WERI-Rb-1 (cell line): Measurements from ENCODE around the gene ISL2.
A peak's percentile ranks its signal among the peaks of the same experiment; 100 is the strongest.

Experiments used
- DNase-seq: peaks from one replicate; pipeline ENCODE4 v3.0.0-alpha.2; 2020
- H3K27ac ChIP-seq: fragments of 250-450 bp; sonication (Bioruptor Pico); 2 replicates; pipeline ENCODE4 v1.5.1; 2020; ENCODE audit warnings: mild to moderate bottlenecking, moderate library complexity
- H3K27me3 ChIP-seq: fragments of 250-450 bp; sonication (Bioruptor Pico); 2 replicates; pipeline ENCODE4 v1.5.1; 2021; ENCODE audit warnings: mild to moderate bottlenecking, low read depth, moderate library complexity; ENCODE audit not compliant: insufficient read depth, severe bottlenecking
- H3K36me3 ChIP-seq: fragments of 250-450 bp; sonication (Bioruptor Pico); 2 replicates; pipeline ENCODE4 v1.5.1; 2020; ENCODE audit warnings: mild to moderate bottlenecking, moderate library complexity
- H3K4me3 ChIP-seq: 2 replicates; pipeline ENCODE4 v1.5.1; 2011; ENCODE audit warnings: low read depth, mild to moderate bottlenecking, control low read depth, low read length
- H3K9me3 ChIP-seq: fragments of 250-450 bp; sonication (Bioruptor Pico); 2 replicates; pipeline ENCODE4 v1.5.1; 2021; ENCODE audit warnings: mild to moderate bottlenecking, moderate library complexity; ENCODE audit not compliant: severe bottlenecking
- CTCF ChIP-seq: IDR thresholded peaks from 2 replicates; pipeline ENCODE4 v1.5.1; 2011; ENCODE audit warnings: low read depth, mild to moderate bottlenecking, control low read depth, inconsistent platforms, low read length

The ISL2 gene

GRCh38 chr15:76324066-76324465 is 12.5 kb upstream of the ISL2 start:
- Histone ChIP-seq H3K27ac (no peak overlapping the region), H3K36me3 (no peaks in the 10 kb centered on the region), H3K9me3 (peaks cover 4% of the 10 kb centered on the region), H3K4me3 (no peak overlapping the region), H3K27me3 (no peaks in the 10 kb centered on the region)
- DNase-seq: no peak
- no peak for TF ChIP-seq CTCF

- H3K9me3 ChIP-seq: peaks cover 4% of the 10 kb centered on the region
- no peaks in the 10 kb centered on the region for H3K27me3 ChIP-seq
- DNase-seq: no peak
- H3K27ac ChIP-seq: no peak overlapping the region
- H3K36me3 ChIP-seq: no peaks in the 10 kb centered on the region
- TF ChIP-seq CTCF: no peak
- no peak overlapping the region for H3K4me3 ChIP-seq
Observed at GRCh38 chr15:76325704-76326103, 10.9 kb upstream of the ISL2 start.

GRCh38 chr15:76327191-76328105 is 9.1 kb upstream of the ISL2 start:
- TF ChIP-seq CTCF: no peak
- no peak for DNase-seq
- Histone ChIP-seq H3K4me3 (no peak overlapping the region; the same call in 1 of the 2 replicates), H3K36me3 (no peaks in the 10 kb centered on the region), H3K27ac (peak overlapping the region; percentile 70), H3K9me3 (peaks cover 3% of the 10 kb centered on the region), H3K27me3 (no peaks in the 10 kb centered on the region)

- Histone ChIP-seq H3K27me3 (no peaks in the 10 kb centered on the region), H3K4me3 (peak overlapping the region; percentile 6; the same call in 1 of the 2 replicates), H3K36me3 (no peaks in the 10 kb centered on the region), H3K9me3 (no peaks in the 10 kb centered on the region), H3K27ac (peak overlapping the region; percentile 70)
- DNase-seq: peak; percentile 72
- TF ChIP-seq CTCF: no peak
Observed at GRCh38 chr15:76328106-76328696, 8.4 kb upstream of the ISL2 start.

- DNase-seq: no peak
- H3K36me3 ChIP-seq: no peaks in the 10 kb centered on the region
- H3K27me3 ChIP-seq: no peaks in the 10 kb centered on the region
- H3K9me3 ChIP-seq: no peaks in the 10 kb centered on the region
- H3K4me3 ChIP-seq: peak overlapping the region; percentile 6; the same call in 1 of the 2 replicates
- peak overlapping the region; percentile 9; the same call in 1 of the 2 replicates for H3K27ac ChIP-seq
- no peak for TF ChIP-seq CTCF
Observed at GRCh38 chr15:76328958-76329357, 7.6 kb upstream of the ISL2 start.
